ENCODE results near the gene SAP30BP. TPM values are rescaled to one million over a fixed set of nuclear protein-coding genes. Genes with fewer than 3 reads are reported as not detected.
A peak's percentile ranks its signal among the peaks of the same experiment; 100 is the strongest.

Gene SAP30BP
- total RNA-seq, 1 experiment from 2014 or later, result 126 TPM

GRCh38 chr17:75640556-75641119, 26.5 kb upstream of the SAP30BP start:
- no peak overlapping the region for H3K4me3 ChIP-seq (ENCODE audit: low read depth, low read length)
- Mint-ChIP-seq H3K36me3 (ENCODE audit: insufficient read depth, unreplicated experiment) (peaks cover 23% of the 10 kb centered on the region), H3K4me3 (ENCODE audit: unreplicated experiment) (no peak overlapping the region), H3K27me3 (ENCODE audit: insufficient read depth, unreplicated experiment) (no peaks in the 10 kb centered on the region), H3K27ac (ENCODE audit: unreplicated experiment) (no peak overlapping the region), H3K4me1 (ENCODE audit: low read depth, unreplicated experiment) (peaks cover 11% of the 10 kb centered on the region), H3K9me3 (ENCODE audit: unreplicated experiment) (no peaks in the 10 kb centered on the region)
- no peaks in the 10 kb centered on the region for H3K9me3 ChIP-seq
- ChIA-PET CTCF (interaction anchor here (0.9 to 2.2 kb wide), 6 partner anchors 8 to 109 kb away, joined by 3 to 10 read pairs (median 4); partner anchors contain the start of gene SMIM5), POLR2A (no interaction called here)
- BruUV-seq (replicated peaks), result no TSS peak
- peaks cover 1% of the 10 kb centered on the region for H3K36me3 ChIP-seq (ENCODE audit: control insufficient read depth, insufficient read depth, low read length)
- no peak for TF ChIP-seq CTCF (IDR thresholded peaks at IDR 0.05; ENCODE audit: insufficient read depth in 1 of 2, low read depth in 1 of 2, low read length in 1 of 2, severe bottlenecking in 1 of 2, unreplicated experiment in 1 of 2)
- H3K4me1 ChIP-seq, result peaks cover 40% of the 10 kb centered on the region
- intact Hi-C loops (cut with micrococcal nuclease; ENCODE audit: unreplicated experiment), result no loop called here
- H3K27me3 ChIP-seq (replicated peaks; ENCODE audit: control insufficient read depth, insufficient read depth, low read length), result no peaks in the 10 kb centered on the region
- DNase-seq, result no peak

GRCh38 chr17:75641343-75641742, 25.8 kb upstream of the SAP30BP start:
- H3K36me3 Mint-ChIP-seq (ENCODE audit: insufficient read depth, unreplicated experiment), result peaks cover 26% of the 10 kb centered on the region
- ChIA-PET CTCF (interaction anchor here (0.5 to 6.9 kb wide), 8 partner anchors 8 to 108 kb away, joined by 3 to 115 read pairs (median 5); partner anchors contain the start of gene SMIM5), POLR2A (no interaction called here)
- H3K27me3 Mint-ChIP-seq (ENCODE audit: insufficient read depth, unreplicated experiment), result no peaks in the 10 kb centered on the region
- intact Hi-C loops (cut with micrococcal nuclease; ENCODE audit: unreplicated experiment), result no loop called here
- H3K27ac Mint-ChIP-seq (ENCODE audit: unreplicated experiment), result no peak overlapping the region
- Histone ChIP-seq H3K4me3 (ENCODE audit: low read depth, low read length) (no peak overlapping the region), H3K27me3 (replicated peaks; ENCODE audit: control insufficient read depth, insufficient read depth, low read length) (no peaks in the 10 kb centered on the region), H3K9me3 (no peaks in the 10 kb centered on the region), H3K36me3 (ENCODE audit: control insufficient read depth, insufficient read depth, low read length) (peaks cover 1% of the 10 kb centered on the region), H3K4me1 (peaks cover 47% of the 10 kb centered on the region)
- BruUV-seq (replicated peaks), result no TSS peak
- H3K9me3 Mint-ChIP-seq (ENCODE audit: unreplicated experiment), result no peaks in the 10 kb centered on the region
- TF ChIP-seq CTCF (IDR thresholded peaks at IDR 0.05; ENCODE audit: insufficient read depth in 1 of 2, low read depth in 1 of 2, low read length in 1 of 2, severe bottlenecking in 1 of 2, unreplicated experiment in 1 of 2), result no peak
- DNase-seq, result no peak
- H3K4me3 Mint-ChIP-seq (ENCODE audit: unreplicated experiment), result no peak overlapping the region
- H3K4me1 Mint-ChIP-seq (ENCODE audit: low read depth, unreplicated experiment), result peaks cover 18% of the 10 kb centered on the region

GRCh38 chr17:75642182-75642783, 24.9 kb upstream of the SAP30BP start:
- BruUV-seq (replicated peaks), result no TSS peak
- peaks cover 23% of the 10 kb centered on the region for H3K4me1 Mint-ChIP-seq (ENCODE audit: low read depth, unreplicated experiment)
- ChIA-PET POLR2A (interaction anchor here (1.0 kb wide), 1 partner anchor 78 kb away, joined by 3 read pairs; no protein-coding TSS in a partner anchor), CTCF (interaction anchor here (0.5 to 6.9 kb wide), 4 partner anchors 9 to 199 kb away, joined by 4 to 115 read pairs (median 8); partner anchors contain the start of gene SMIM5)
- peaks cover 32% of the 10 kb centered on the region for H3K36me3 Mint-ChIP-seq (ENCODE audit: insufficient read depth, unreplicated experiment)
- H3K27ac Mint-ChIP-seq (ENCODE audit: unreplicated experiment), result no peak overlapping the region
- H3K27me3 Mint-ChIP-seq (ENCODE audit: insufficient read depth, unreplicated experiment), result no peaks in the 10 kb centered on the region
- intact Hi-C loops (cut with micrococcal nuclease; ENCODE audit: unreplicated experiment), result no loop called here
- no peaks in the 10 kb centered on the region for H3K27me3 ChIP-seq (replicated peaks; ENCODE audit: control insufficient read depth, insufficient read depth, low read length)
- no peak overlapping the region for H3K4me3 Mint-ChIP-seq (ENCODE audit: unreplicated experiment)
- peaks cover 1% of the 10 kb centered on the region for H3K36me3 ChIP-seq (ENCODE audit: control insufficient read depth, insufficient read depth, low read length)
- H3K4me1 ChIP-seq, result peaks cover 57% of the 10 kb centered on the region
- H3K4me3 ChIP-seq (ENCODE audit: low read depth, low read length), result no peak overlapping the region
- H3K9me3 Mint-ChIP-seq (ENCODE audit: unreplicated experiment), result no peaks in the 10 kb centered on the region
- no peak for TF ChIP-seq CTCF (IDR thresholded peaks at IDR 0.05; ENCODE audit: insufficient read depth in 1 of 2, low read depth in 1 of 2, low read length in 1 of 2, severe bottlenecking in 1 of 2, unreplicated experiment in 1 of 2)
- peak in 1 of 2 experiments; percentile 49 for DNase-seq
- H3K9me3 ChIP-seq, result no peaks in the 10 kb centered on the region

Measured in Caco-2 (cell line).